HCT116 (cell line): ENCODE results near the gene CLCN5.

ENCODE experiments used
- EZH2 ChIP-seq: fragments of 200-600 bp; sonication (generic); IDR thresholded peaks from 2 replicates; pipeline ENCODE4 v1.6.1; 2017; ENCODE audit warnings: antibody characterized with exemption, mixed run types
- EZH2phosphoT487 ChIP-seq: fragments of 200-600 bp; IDR thresholded peaks from 2 replicates; pipeline ENCODE4 v1.6.1; 2018; ENCODE audit warnings: antibody characterized with exemption, borderline replicate concordance
- JUND ChIP-seq: IDR thresholded peaks from 2 replicates; pipeline ENCODE4 v1.6.1; 2012
- POLR2A ChIP-seq: IDR thresholded peaks from 2 replicates; pipeline ENCODE4 v1.7.0; 2011; ENCODE audit warnings: borderline replicate concordance; ENCODE audit not compliant: insufficient read depth, insufficient read length; ENCODE audit errors: extremely low read depth
- RAD21 ChIP-seq: IDR thresholded peaks from 2 replicates; pipeline ENCODE4 v1.6.1; 2012; ENCODE audit warnings: low read depth, mild to moderate bottlenecking
- TF ChIP-seq, protein P1 (sequence below), 3 experiments: fragments of 200-600 bp in 1 of 3; sonication (generic) in 1 of 3; IDR thresholded peaks in 2 of 3; conservative IDR thresholded peaks in 1 of 3; 2 replicates each; pipeline ENCODE4 v1.5.1; 2012 to 2017; ENCODE audit warnings: low read depth in 2 of 3, low read length in 2 of 3, antibody characterized with exemption in 1 of 3, borderline replicate concordance in 1 of 3, control low read depth in 1 of 3, mild to moderate bottlenecking in 1 of 3, mixed read lengths in 1 of 3, mixed run types in 1 of 3, moderate library complexity in 1 of 3; ENCODE audit not compliant: insufficient read depth in 1 of 3

DNA sequence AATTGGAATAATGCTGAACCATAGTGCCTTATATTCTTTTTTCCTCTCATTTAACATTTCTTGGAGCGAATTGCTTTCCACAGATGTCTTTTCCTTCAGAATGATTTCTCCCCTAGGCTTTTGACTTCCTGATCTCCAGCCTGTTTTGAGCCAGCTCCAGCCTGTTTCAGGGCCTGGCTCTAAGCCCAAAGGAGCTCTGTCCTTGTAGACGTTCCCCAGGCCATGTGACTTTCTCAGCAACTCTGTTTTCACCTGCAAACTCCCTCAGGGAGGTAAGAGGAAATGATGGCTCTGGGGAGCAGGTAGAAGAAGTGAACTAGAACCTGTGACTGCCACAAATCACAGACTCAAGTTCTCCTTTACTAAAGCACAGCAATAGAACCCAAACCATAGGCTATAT, 189.3 kb downstream of the CLCN5 start:
- TF ChIP-seq EZH2 (no peak), EZH2phosphoT487 (no peak), JUND (no peak), POLR2A (no peak), RAD21 (no peak)
- TF ChIP-seq, protein P1, sequence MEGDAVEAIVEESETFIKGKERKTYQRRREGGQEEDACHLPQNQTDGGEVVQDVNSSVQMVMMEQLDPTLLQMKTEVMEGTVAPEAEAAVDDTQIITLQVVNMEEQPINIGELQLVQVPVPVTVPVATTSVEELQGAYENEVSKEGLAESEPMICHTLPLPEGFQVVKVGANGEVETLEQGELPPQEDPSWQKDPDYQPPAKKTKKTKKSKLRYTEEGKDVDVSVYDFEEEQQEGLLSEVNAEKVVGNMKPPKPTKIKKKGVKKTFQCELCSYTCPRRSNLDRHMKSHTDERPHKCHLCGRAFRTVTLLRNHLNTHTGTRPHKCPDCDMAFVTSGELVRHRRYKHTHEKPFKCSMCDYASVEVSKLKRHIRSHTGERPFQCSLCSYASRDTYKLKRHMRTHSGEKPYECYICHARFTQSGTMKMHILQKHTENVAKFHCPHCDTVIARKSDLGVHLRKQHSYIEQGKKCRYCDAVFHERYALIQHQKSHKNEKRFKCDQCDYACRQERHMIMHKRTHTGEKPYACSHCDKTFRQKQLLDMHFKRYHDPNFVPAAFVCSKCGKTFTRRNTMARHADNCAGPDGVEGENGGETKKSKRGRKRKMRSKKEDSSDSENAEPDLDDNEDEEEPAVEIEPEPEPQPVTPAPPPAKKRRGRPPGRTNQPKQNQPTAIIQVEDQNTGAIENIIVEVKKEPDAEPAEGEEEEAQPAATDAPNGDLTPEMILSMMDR (IDR thresholded peaks at IDR 0.05 in 2 of 3, conservative IDR thresholded peaks at IDR 0.05 in 1 of 3; ENCODE audit: borderline replicate concordance in 1 of 3, insufficient read depth in 1 of 3, low read depth in 2 of 3, low read length in 2 of 3): no peak
